PC-3 (cell line): ENCODE measurements around the gene PCBP3. TPM values are rescaled to one million over a fixed set of nuclear protein-coding genes. Genes with fewer than 3 reads are reported as not detected.

Experiments
- ATAC-seq: fragments of 200-7000 bp; cut with Tn5 transposase; 2 replicates; pipeline ENCODE4 v1.9.1; 2020; ENCODE audit warnings: mild to moderate bottlenecking, moderate library complexity
- BruUV-seq: library from RNA; stranded (reverse); fragments of 400-500 nt; replicated peaks from 2 replicates; lab custom pipeline; 2021; lab: Mats Ljungman, UMichigan
- CTCF ChIA-PET: fragments of 300-600 bp; sonication (Branson Sonifier 250); formaldehyde crosslinking; loops from one replicate; lab custom pipeline; 2022; ENCODE audit warnings: antibody characterized with exemption; lab: Charles Lee
- POLR2A ChIA-PET: fragments of 300-600 bp; sonication (Branson Sonifier 250); formaldehyde crosslinking; loops from one replicate; lab custom pipeline; 2022; ENCODE audit warnings: antibody characterized with exemption; ENCODE audit not compliant: unreplicated experiment; lab: Charles Lee
- DNase-seq: peaks from one replicate; pipeline ENCODE4 v3.0.0-alpha.2; 2015
- H2AFZ ChIP-seq: fragments of 300-600 bp; sonication (generic); 2 replicates; pipeline ENCODE4 v1.6.0; 2016; ENCODE audit warnings: antibody characterized with exemption, low read length
- H3F3A ChIP-seq: fragments of 300-600 bp; sonication (generic); one replicate; pipeline ENCODE4 v1.6.0; 2017; ENCODE audit warnings: antibody characterized with exemption, low read length, control low read depth, mild to moderate bottlenecking; ENCODE audit not compliant: unreplicated experiment
- H3K27ac ChIP-seq: fragments of 300-600 bp; sonication (generic); 2 replicates; pipeline ENCODE4 v1.5.1; 2016; ENCODE audit warnings: mild to moderate bottlenecking, low read length
- H3K27me3 ChIP-seq: fragments of 300-600 bp; sonication (generic); 2 replicates; pipeline ENCODE4 v1.6.1; 2016; ENCODE audit warnings: low read length, mixed read lengths
- H3K36me3 ChIP-seq: fragments of 300-600 bp; sonication (generic); 2 replicates; pipeline ENCODE4 v1.6.1; 2016; ENCODE audit warnings: low read depth, mixed run types, low read length, mixed read lengths
- H3K4me1 ChIP-seq: fragments of 300-600 bp; sonication (generic); 2 replicates; pipeline ENCODE4 v1.5.1; 2016; ENCODE audit warnings: low read length; ENCODE audit not compliant: insufficient read depth
- H3K4me2 ChIP-seq: fragments of 300-600 bp; sonication (generic); 2 replicates; pipeline ENCODE4 v1.6.0; 2016; ENCODE audit warnings: low read length
- H3K4me3 ChIP-seq: fragments of 300-600 bp; sonication (generic); 2 replicates; pipeline ENCODE4 v1.5.1; 2016; ENCODE audit warnings: mild to moderate bottlenecking, low read length, mixed read lengths
- H3K79me2 ChIP-seq: fragments of 300-600 bp; sonication (generic); 2 replicates; pipeline ENCODE4 v1.6.1; 2017; ENCODE audit warnings: low read length, mixed read lengths
- H3K9ac ChIP-seq: fragments of 300-600 bp; sonication (generic); 2 replicates; pipeline ENCODE4 v1.6.0; 2016; ENCODE audit warnings: mild to moderate bottlenecking, low read length
- H3K9me2 ChIP-seq: fragments of 300-600 bp; sonication (generic); replicated peaks from 2 replicates; pipeline ENCODE4 v1.6.1; 2016; ENCODE audit warnings: mixed run types, low read length, mixed read lengths
- H3K9me3 ChIP-seq: fragments of 300-600 bp; sonication (generic); 2 replicates; pipeline ENCODE4 v1.6.1; 2016; ENCODE audit warnings: low read length, mixed read lengths
- H4K20me1 ChIP-seq: fragments of 300-600 bp; sonication (generic); 2 replicates; pipeline ENCODE4 v1.6.1; 2016; ENCODE audit warnings: low read length, mixed read lengths
- CTCF ChIP-seq: fragments of 300-600 bp; sonication (generic); conservative IDR thresholded peaks from 2 replicates; pipeline ENCODE4 v1.5.1; 2017; ENCODE audit warnings: antibody characterized with exemption, low read depth, mild to moderate bottlenecking, low read length
- EZH2 ChIP-seq: fragments of 300-600 bp; sonication (generic); IDR thresholded peaks from one replicate; pipeline ENCODE4 v1.6.1; 2017; ENCODE audit warnings: antibody characterized with exemption, mild to moderate bottlenecking, low read length; ENCODE audit not compliant: unreplicated experiment
- EZH2phosphoT487 ChIP-seq: fragments of 300-600 bp; sonication (generic); IDR thresholded peaks from 2 replicates; pipeline ENCODE4 v1.6.1; 2018; ENCODE audit warnings: mild to moderate bottlenecking, antibody characterized with exemption, low read length, borderline replicate concordance
- intact Hi-C: fragments of 100-400 bp; cut with micrococcal nuclease; formaldehyde crosslinking; loops from 2 replicates; pipeline ENCODE4 v1.9.0; 2023
- total RNA-seq: library from RNA; depleted of rRNA; stranded (reverse); fragments of >200 nt; gene quantifications from 2 replicates; pipeline ENCODE4 v1.2.3, GENCODE V29; 2014

Gene PCBP3
- total RNA-seq, 1 experiment from 2014 or later, result 2.4 TPM

GRCh38 chr21:45740088-45740440 is 96.5 kb downstream of the PCBP3 start:
- no peaks in the 10 kb centered on the region for H3F3A ChIP-seq
- no peaks in the 10 kb centered on the region for H3K27me3 ChIP-seq
- no peak overlapping the region for H2AFZ ChIP-seq
- H3K36me3 ChIP-seq, result no peaks in the 10 kb centered on the region
- no peak overlapping the region for H3K9ac ChIP-seq
- H3K9me2 ChIP-seq, result no peaks in the 10 kb centered on the region
- H3K27ac ChIP-seq, result no peak overlapping the region
- intact Hi-C loops, result no loop called here
- H3K79me2 ChIP-seq, result no peaks in the 10 kb centered on the region
- ChIA-PET CTCF (no interaction called here), POLR2A (no interaction called here)
- ATAC-seq (no peak), DNase-seq (no peak)
- no peaks in the 10 kb centered on the region for H4K20me1 ChIP-seq
- TF ChIP-seq EZH2phosphoT487, result no peak
- no peak for TF ChIP-seq EZH2
- TF ChIP-seq CTCF, result no peak
- no peak overlapping the region for H3K4me3 ChIP-seq
- no peak overlapping the region for H3K4me2 ChIP-seq
- BruUV-seq, result no TSS peak
- H3K4me1 ChIP-seq, result no peaks in the 10 kb centered on the region
- no peaks in the 10 kb centered on the region for H3K9me3 ChIP-seq

- Histone ChIP-seq H3F3A (no peaks in the 10 kb centered on the region), H3K27me3 (no peaks in the 10 kb centered on the region), H4K20me1 (no peaks in the 10 kb centered on the region), H3K9ac (no peak overlapping the region), H3K9me2 (no peaks in the 10 kb centered on the region), H3K79me2 (no peaks in the 10 kb centered on the region), H3K4me2 (no peak overlapping the region), H2AFZ (no peak overlapping the region), H3K4me3 (no peak overlapping the region), H3K27ac (no peak overlapping the region), H3K36me3 (no peaks in the 10 kb centered on the region), H3K9me3 (no peaks in the 10 kb centered on the region), H3K4me1 (no peaks in the 10 kb centered on the region)
- TF ChIP-seq CTCF (no peak; the same call in 1 of the 2 replicates), EZH2 (no peak), EZH2phosphoT487 (no peak)
- ChIA-PET CTCF (no interaction called here), POLR2A (no interaction called here)
- intact Hi-C loops, result no loop called here
- ATAC-seq (no peak), DNase-seq (no peak)
- no TSS peak for BruUV-seq
Observed at GRCh38 chr21:45740491-45741357, 97.2 kb downstream of the PCBP3 start.

- Histone ChIP-seq H3K9ac (no peak overlapping the region), H3K36me3 (no peaks in the 10 kb centered on the region), H3F3A (no peaks in the 10 kb centered on the region), H2AFZ (no peak overlapping the region), H3K9me2 (no peaks in the 10 kb centered on the region), H3K27me3 (no peaks in the 10 kb centered on the region), H3K4me2 (no peak overlapping the region), H3K4me3 (no peak overlapping the region), H3K79me2 (no peaks in the 10 kb centered on the region), H4K20me1 (no peaks in the 10 kb centered on the region), H3K9me3 (no peaks in the 10 kb centered on the region), H3K4me1 (no peaks in the 10 kb centered on the region), H3K27ac (no peak overlapping the region)
- DNase-seq (no peak), ATAC-seq (no peak)
- ChIA-PET POLR2A (no interaction called here), CTCF (no interaction called here)
- intact Hi-C loops, result no loop called here
- TF ChIP-seq EZH2phosphoT487, result no peak
- no peak for TF ChIP-seq EZH2
- no peak for TF ChIP-seq CTCF
- no TSS peak for BruUV-seq
Observed at GRCh38 chr21:45741691-45742090, 98.2 kb downstream of the PCBP3 start.
